ENCODE results near the gene GATAD1.

The GATAD1 gene

GRCh38 chr7:92456236-92456635, 9.0 kb downstream of the GATAD1 start:
- H3K9me3 ChIP-seq: no peaks in the 10 kb centered on the region
- no peaks in the 10 kb centered on the region for H3K27me3 ChIP-seq
- H3K4me3 ChIP-seq (ENCODE audit: low read depth in 1 of 2, low read length in 1 of 2): no peak overlapping the region
- H3K4me1 ChIP-seq (ENCODE audit: control insufficient read depth in 1 of 2, insufficient read depth in 1 of 2, low read depth in 1 of 2, low read length in 1 of 2): no peaks in the 10 kb centered on the region
- no peak overlapping the region for H3K27ac ChIP-seq
- peaks cover 71% of the 10 kb centered on the region for H3K36me3 ChIP-seq
- no peak for TF ChIP-seq CTCF (IDR thresholded peaks at IDR 0.05)

GRCh38 chr7:92460109-92460508, 12.8 kb downstream of the GATAD1 start:
- no peaks in the 10 kb centered on the region for H3K27me3 ChIP-seq

GRCh38 chr7:92460510-92460909, 13.2 kb downstream of the GATAD1 start:
- no peaks in the 10 kb centered on the region for H3K9me3 ChIP-seq

More at GRCh38 chr7:92460109-92460508, 12.8 kb downstream of the GATAD1 start:
- H3K4me3 ChIP-seq (ENCODE audit: low read depth in 1 of 2, low read length in 1 of 2): no peak overlapping the region
- H3K27ac ChIP-seq: no peak overlapping the region
- H3K36me3 ChIP-seq: peaks cover 33% of the 10 kb centered on the region
- TF ChIP-seq CTCF (IDR thresholded peaks at IDR 0.05): no peak
- H3K4me1 ChIP-seq (ENCODE audit: control insufficient read depth in 1 of 2, insufficient read depth in 1 of 2, low read depth in 1 of 2, low read length in 1 of 2): no peaks in the 10 kb centered on the region
- no peaks in the 10 kb centered on the region for H3K9me3 ChIP-seq

GRCh38 chr7:92461027-92462003, 14.0 kb downstream of the GATAD1 start:
- H3K27me3 ChIP-seq: no peaks in the 10 kb centered on the region

More at GRCh38 chr7:92460510-92460909, 13.2 kb downstream of the GATAD1 start:
- H3K27ac ChIP-seq: no peak overlapping the region
- H3K27me3 ChIP-seq: no peaks in the 10 kb centered on the region
- H3K4me3 ChIP-seq (ENCODE audit: low read depth in 1 of 2, low read length in 1 of 2): no peak overlapping the region
- H3K36me3 ChIP-seq: peaks cover 29% of the 10 kb centered on the region
- no peaks in the 10 kb centered on the region for H3K4me1 ChIP-seq (ENCODE audit: control insufficient read depth in 1 of 2, insufficient read depth in 1 of 2, low read depth in 1 of 2, low read length in 1 of 2)
- no peak for TF ChIP-seq CTCF (IDR thresholded peaks at IDR 0.05)

GRCh38 chr7:92462560-92462959, 15.3 kb downstream of the GATAD1 start:
- Histone ChIP-seq H3K4me3 (ENCODE audit: low read depth in 1 of 2, low read length in 1 of 2) (no peak overlapping the region), H3K36me3 (peaks cover 9% of the 10 kb centered on the region), H3K4me1 (ENCODE audit: control insufficient read depth in 1 of 2, insufficient read depth in 1 of 2, low read depth in 1 of 2, low read length in 1 of 2) (no peaks in the 10 kb centered on the region), H3K9me3 (no peaks in the 10 kb centered on the region), H3K27ac (no peak overlapping the region), H3K27me3 (no peaks in the 10 kb centered on the region)
- TF ChIP-seq CTCF (IDR thresholded peaks at IDR 0.05): no peak

More at GRCh38 chr7:92461027-92462003, 14.0 kb downstream of the GATAD1 start:
- no peak for TF ChIP-seq CTCF (IDR thresholded peaks at IDR 0.05)
- Histone ChIP-seq H3K9me3 (no peaks in the 10 kb centered on the region), H3K4me3 (ENCODE audit: low read depth in 1 of 2, low read length in 1 of 2) (no peak overlapping the region), H3K4me1 (ENCODE audit: control insufficient read depth in 1 of 2, insufficient read depth in 1 of 2, low read depth in 1 of 2, low read length in 1 of 2) (no peaks in the 10 kb centered on the region), H3K27ac (no peak overlapping the region), H3K36me3 (peaks cover 21% of the 10 kb centered on the region)

Measured in neutrophil (primary cell).